Measurements from ENCODE around the gene PSMB7.

Gene PSMB7

GRCh38 chr9:124415102-124415851 is at the start of gene PSMB7:
Gene PSMB7, minus strand, starts transcription at chr9:124415442. Its CDS starts 17 bp downstream, at chr9:124415425.
- DNase-seq, result peak; percentile 97

GRCh38 chr9:124462739-124463138 is 47.5 kb upstream of the PSMB7 start:
- no peak for DNase-seq

- no peak for DNase-seq
These were observed 43.2 kb upstream of the PSMB7 start for GRCh38 chr9:124458441-124458840.

GRCh38 chr9:124457887-124458431 is 42.7 kb upstream of the PSMB7 start:
- no peak for DNase-seq

GRCh38 chr9:124457079-124457886 is 42.0 kb upstream of the PSMB7 start:
- DNase-seq, result no peak

GRCh38 chr9:124456341-124457078 is 41.3 kb upstream of the PSMB7 start:
- DNase-seq, result no peak

- no peak for DNase-seq
These were observed 40.6 kb upstream of the PSMB7 start for GRCh38 chr9:124455820-124456219.

- no peak for DNase-seq
These were observed 39.7 kb upstream of the PSMB7 start for GRCh38 chr9:124454791-124455443.

- no peak for DNase-seq
These were observed 39.1 kb upstream of the PSMB7 start for GRCh38 chr9:124454296-124454695.

- no peak for DNase-seq
These were observed 38.4 kb upstream of the PSMB7 start for GRCh38 chr9:124453586-124454191.

GRCh38 chr9:124452841-124453585 is 37.8 kb upstream of the PSMB7 start:
- no peak for DNase-seq

- DNase-seq, result no peak
These were observed 37.1 kb upstream of the PSMB7 start for GRCh38 chr9:124452326-124452725.

GRCh38 chr9:124450931-124451661 is 35.9 kb upstream of the PSMB7 start:
- no peak for DNase-seq

GRCh38 chr9:124450241-124450924 is 35.1 kb upstream of the PSMB7 start, which contains the start of gene ADGRD2:
Gene ADGRD2, plus strand, starts transcription at chr9:124450451. Its CDS starts 1,216 bp downstream, at chr9:124451667.
- no peak for DNase-seq

- no peak for DNase-seq
These were observed 34.3 kb upstream of the PSMB7 start for GRCh38 chr9:124449381-124450151.

GRCh38 chr9:124448019-124448418 is 32.8 kb upstream of the PSMB7 start:
- DNase-seq, result no peak

GRCh38 chr9:124447297-124447661 is 32.0 kb upstream of the PSMB7 start:
- DNase-seq, result no peak

GRCh38 chr9:124444166-124444565 is 28.9 kb upstream of the PSMB7 start:
- no peak for DNase-seq

- no peak for DNase-seq
These were observed 28.4 kb upstream of the PSMB7 start for GRCh38 chr9:124443625-124444024.
